GM12801 (cell line): Measurements from ENCODE around the gene IPPK.

Experiments
- CTCF ChIP-seq: IDR thresholded peaks from one replicate; pipeline ENCODE4 v1.5.1; 2011; ENCODE audit warnings: control low read depth; ENCODE audit not compliant: insufficient read length; ENCODE audit errors: extremely low read depth

IPPK gene

GRCh38 chr9:92640398-92641091, 29.4 kb downstream of the IPPK start:
- no peak for TF ChIP-seq CTCF

DNA sequence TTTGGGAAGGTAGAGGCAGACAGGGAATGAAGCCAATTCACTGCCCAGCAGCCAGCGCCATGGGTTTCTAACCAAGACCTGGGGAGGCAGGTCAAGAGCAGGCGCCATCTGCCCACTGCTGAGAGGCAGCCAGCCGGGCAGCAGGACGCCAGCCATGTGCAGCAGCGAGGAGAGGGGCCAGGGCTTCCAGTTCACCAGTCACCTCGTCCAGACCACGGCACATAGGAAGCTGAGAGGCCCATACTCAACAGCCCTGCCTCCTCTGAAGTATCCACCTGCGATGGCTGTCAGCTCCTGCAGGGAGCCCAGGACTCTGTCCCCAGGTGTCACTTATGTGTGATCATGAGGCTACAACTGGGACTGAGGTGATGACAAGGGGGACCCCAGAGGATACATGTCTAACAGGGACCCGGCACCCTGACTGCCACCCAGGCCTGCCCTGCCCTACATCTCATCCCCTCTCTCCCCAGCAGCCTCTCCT, 30.1 kb downstream of the IPPK start:
- TF ChIP-seq CTCF: no peak

DNA sequence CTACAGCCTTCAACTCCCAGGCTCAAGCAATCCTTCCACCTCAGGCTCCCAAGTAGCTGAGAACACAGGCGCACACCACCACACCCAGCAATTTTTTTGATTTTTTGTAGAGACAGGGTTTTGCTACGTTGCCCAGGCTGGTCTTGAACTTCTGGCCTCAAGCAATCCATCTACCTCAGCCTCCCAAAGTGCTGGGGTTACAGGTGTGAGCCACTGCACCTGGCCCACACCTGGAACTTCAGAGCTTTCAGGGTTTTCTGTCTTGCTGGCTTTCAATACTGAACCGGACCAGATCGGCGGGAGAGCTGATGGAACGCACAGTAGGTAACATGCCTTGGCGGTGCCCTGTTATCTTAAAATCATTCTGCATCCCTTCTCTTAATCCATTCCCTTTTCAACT, 30.8 kb downstream of the IPPK start:
- TF ChIP-seq CTCF: no peak

GRCh38 chr9:92638621-92639101, 31.3 kb downstream of the IPPK start:
- no peak for TF ChIP-seq CTCF

DNA sequence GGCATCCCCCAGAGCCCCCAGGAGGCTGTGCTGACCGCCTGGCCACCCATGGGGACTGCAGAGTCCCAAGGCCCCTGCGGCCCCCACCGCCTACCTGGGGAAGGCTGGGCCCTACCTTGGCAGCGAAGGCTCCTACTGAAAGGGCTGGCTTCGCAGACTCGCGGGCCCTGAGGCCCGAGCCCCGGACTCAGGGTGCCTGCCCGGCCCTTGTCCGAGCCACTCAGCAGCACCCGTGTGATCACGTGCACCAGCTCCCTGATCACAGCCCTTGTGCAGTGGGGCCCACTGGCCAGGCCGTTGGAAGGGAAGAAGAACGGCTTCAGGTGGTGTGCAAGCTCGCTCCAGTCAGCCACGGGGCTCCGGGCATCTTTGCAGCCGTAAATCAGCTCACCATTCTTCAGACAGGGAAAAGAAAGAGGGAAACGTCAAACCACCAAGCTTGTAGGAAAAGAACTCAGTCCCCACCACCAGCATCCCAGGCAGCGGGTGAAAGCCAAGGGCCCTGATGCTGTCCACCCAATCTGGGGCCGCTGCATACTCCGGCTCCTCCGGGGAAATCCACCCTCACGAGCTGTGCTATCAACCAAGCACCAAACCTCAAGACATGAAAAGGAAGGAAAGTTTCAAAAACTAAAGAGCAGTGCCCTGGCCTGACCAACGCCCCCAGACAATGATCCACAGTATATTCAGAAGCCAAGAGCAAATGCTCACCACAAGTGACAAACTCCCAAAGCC, 31.9 kb downstream of the IPPK start:
- no peak for TF ChIP-seq CTCF

GRCh38 chr9:92637326-92637725, 32.6 kb downstream of the IPPK start:
- no peak for TF ChIP-seq CTCF

- TF ChIP-seq CTCF: no peak
Observed at GRCh38 chr9:92636627-92637026, 33.3 kb downstream of the IPPK start.
